Measurements from ENCODE around the gene TRAPPC3L.
A peak's percentile ranks its signal among the peaks of the same experiment; 100 is the strongest.

TRAPPC3L gene

GRCh38 chr6:116577486-116577885 is 32.0 kb upstream of the TRAPPC3L start:
- no peaks in the 10 kb centered on the region for H3K9me3 ChIP-seq (ENCODE audit: control extremely low read depth in 1 of 5, control insufficient read depth in 4 of 5, insufficient read depth in 2 of 5, low read depth in 1 of 5, low read length in 4 of 5)
- no peak overlapping the region for H3K4me3 ChIP-seq (ENCODE audit: control insufficient read depth in 1 of 7, extremely low read depth in 1 of 7, insufficient read depth in 4 of 7, low read depth in 2 of 7, low read length in 6 of 7)
- no peaks in the 10 kb centered on the region for H3K27me3 ChIP-seq (replicated peaks in 2 of 5; ENCODE audit: control insufficient read depth in 4 of 5, insufficient read depth in 5 of 5, low read length in 4 of 5)
- no peak overlapping the region for H3K27ac ChIP-seq (ENCODE audit: insufficient read depth in 1 of 2, low read depth in 1 of 2, low read length in 2 of 2, poor library complexity in 1 of 2, severe bottlenecking in 2 of 2)
- DNase-seq, result no peak
- peaks cover 6 to 10% (median 8%) of the 10 kb centered on the region in 4 experiments for H3K4me1 ChIP-seq (ENCODE audit: control extremely low read depth in 1 of 4, control insufficient read depth in 4 of 4, insufficient read depth in 4 of 4, low read length in 3 of 4)
- ChIA-PET CTCF (interaction anchor here (1.1 to 1.8 kb wide), 4 partner anchors 12 to 310 kb away, joined by 3 to 5 read pairs (median 4); no protein-coding TSS in a partner anchor), POLR2A (no interaction called here)
- H3K36me3 ChIP-seq (ENCODE audit: control insufficient read depth in 4 of 4, insufficient read depth in 4 of 4, low read length in 3 of 4), result peaks cover 7 to 24% (median 17%) of the 10 kb centered on the region in 4 experiments
- WGBS (ENCODE audit: insufficient coverage), result 100% methylated on average over 2 of the region's 5 CpGs

- Histone ChIP-seq H3K9me3 (ENCODE audit: control extremely low read depth in 1 of 5, control insufficient read depth in 4 of 5, insufficient read depth in 2 of 5, low read depth in 1 of 5, low read length in 4 of 5) (no peaks in the 10 kb centered on the region), H3K4me3 (ENCODE audit: control insufficient read depth in 1 of 7, extremely low read depth in 1 of 7, insufficient read depth in 4 of 7, low read depth in 2 of 7, low read length in 6 of 7) (no peak overlapping the region), H3K4me1 (ENCODE audit: control extremely low read depth in 1 of 4, control insufficient read depth in 4 of 4, insufficient read depth in 4 of 4, low read length in 3 of 4) (peaks cover 12 to 23% (median 18%) of the 10 kb centered on the region in 4 experiments), H3K27ac (ENCODE audit: insufficient read depth in 1 of 2, low read depth in 1 of 2, low read length in 2 of 2, poor library complexity in 1 of 2, severe bottlenecking in 2 of 2) (no peak overlapping the region), H3K27me3 (replicated peaks in 2 of 5; ENCODE audit: control insufficient read depth in 4 of 5, insufficient read depth in 5 of 5, low read length in 4 of 5) (no peaks in the 10 kb centered on the region), H3K36me3 (ENCODE audit: control insufficient read depth in 4 of 4, insufficient read depth in 4 of 4, low read length in 3 of 4) (peaks cover 4 to 19% (median 14%) of the 10 kb centered on the region in 4 experiments)
- no peak for DNase-seq
- CTCF ChIA-PET, result no interaction called here
- POLR2A ChIA-PET, result no interaction called here
- WGBS (ENCODE audit: insufficient coverage), result no CpG with 5 or more reads among the region's 2 CpGs
Observed at GRCh38 chr6:116575227-116575626, 29.7 kb upstream of the TRAPPC3L start.

- H3K9me3 ChIP-seq (ENCODE audit: control extremely low read depth in 1 of 5, control insufficient read depth in 4 of 5, insufficient read depth in 2 of 5, low read depth in 1 of 5, low read length in 4 of 5), result no peaks in the 10 kb centered on the region
- 0% methylated on average over 4 of the region's 7 CpGs for WGBS (ENCODE audit: insufficient coverage)
- ChIA-PET CTCF (interaction anchor here (0.6 to 5.2 kb wide), 7 partner anchors 9 to 453 kb away, joined by 3 to 36 read pairs (median 11); no protein-coding TSS in a partner anchor), POLR2A (interaction anchor here (0.9 to 1.0 kb wide), 2 partner anchors 46 to 95 kb away, joined by 3 read pairs; no protein-coding TSS in a partner anchor)
- H3K4me3 ChIP-seq (ENCODE audit: control insufficient read depth in 1 of 7, extremely low read depth in 1 of 7, insufficient read depth in 4 of 7, low read depth in 2 of 7, low read length in 6 of 7), result peak overlapping the region in 6 of 7 experiments; percentile 96 to 100 (median 97)
- peak overlapping the region; percentile 92 to 97 for H3K27ac ChIP-seq (ENCODE audit: insufficient read depth in 1 of 2, low read depth in 1 of 2, low read length in 2 of 2, poor library complexity in 1 of 2, severe bottlenecking in 2 of 2)
- H3K27me3 ChIP-seq (replicated peaks in 2 of 5; ENCODE audit: control insufficient read depth in 4 of 5, insufficient read depth in 5 of 5, low read length in 4 of 5), result no peaks in the 10 kb centered on the region
- H3K4me1 ChIP-seq (ENCODE audit: control extremely low read depth in 1 of 4, control insufficient read depth in 4 of 4, insufficient read depth in 4 of 4, low read length in 3 of 4), result peaks cover 24 to 37% (median 32%) of the 10 kb centered on the region in 4 experiments
- DNase-seq, result peak in 2 of 3 donors; percentile 17 to 26
- peaks cover 0 to 13% (median 10%) of the 10 kb centered on the region in 4 experiments for H3K36me3 ChIP-seq (ENCODE audit: control insufficient read depth in 4 of 4, insufficient read depth in 4 of 4, low read length in 3 of 4)
Observed at GRCh38 chr6:116572162-116572561, 26.7 kb upstream of the TRAPPC3L start.

- ChIA-PET POLR2A (interaction anchor here (0.9 to 1.4 kb wide), 3 partner anchors 46 to 292 kb away, joined by 3 to 6 read pairs (median 3); partner anchors contain the start of gene TSPYL1), CTCF (interaction anchor here (0.6 to 5.2 kb wide), 11 partner anchors 8 to 452 kb away, joined by 3 to 36 read pairs (median 4); partner anchors contain the start of gene KPNA5)
- WGBS (ENCODE audit: insufficient coverage), result no CpG with 5 or more reads among the region's 12 CpGs
- H3K4me3 ChIP-seq (ENCODE audit: control insufficient read depth in 1 of 7, extremely low read depth in 1 of 7, insufficient read depth in 4 of 7, low read depth in 2 of 7, low read length in 6 of 7), result peak overlapping the region; percentile 82 to 100 (median 97)
- H3K27me3 ChIP-seq (replicated peaks in 2 of 5; ENCODE audit: control insufficient read depth in 4 of 5, insufficient read depth in 5 of 5, low read length in 4 of 5), result no peaks in the 10 kb centered on the region
- DNase-seq, result no peak
- peaks cover 0 to 11% (median 5%) of the 10 kb centered on the region in 4 experiments for H3K36me3 ChIP-seq (ENCODE audit: control insufficient read depth in 4 of 4, insufficient read depth in 4 of 4, low read length in 3 of 4)
- peak overlapping the region; percentile 92 to 97 for H3K27ac ChIP-seq (ENCODE audit: insufficient read depth in 1 of 2, low read depth in 1 of 2, low read length in 2 of 2, poor library complexity in 1 of 2, severe bottlenecking in 2 of 2)
- no peaks in the 10 kb centered on the region for H3K9me3 ChIP-seq (ENCODE audit: control extremely low read depth in 1 of 5, control insufficient read depth in 4 of 5, insufficient read depth in 2 of 5, low read depth in 1 of 5, low read length in 4 of 5)
- peaks cover 24 to 37% (median 32%) of the 10 kb centered on the region in 4 experiments for H3K4me1 ChIP-seq (ENCODE audit: control extremely low read depth in 1 of 4, control insufficient read depth in 4 of 4, insufficient read depth in 4 of 4, low read length in 3 of 4)
Observed at GRCh38 chr6:116571683-116572000, 26.2 kb upstream of the TRAPPC3L start.

- Histone ChIP-seq H3K36me3 (ENCODE audit: control insufficient read depth in 4 of 4, insufficient read depth in 4 of 4, low read length in 3 of 4) (peaks cover 0 to 5% (median 3%) of the 10 kb centered on the region in 4 experiments), H3K27me3 (replicated peaks in 2 of 5; ENCODE audit: control insufficient read depth in 4 of 5, insufficient read depth in 5 of 5, low read length in 4 of 5) (no peaks in the 10 kb centered on the region), H3K4me3 (ENCODE audit: control insufficient read depth in 1 of 7, extremely low read depth in 1 of 7, insufficient read depth in 4 of 7, low read depth in 2 of 7, low read length in 6 of 7) (peak within 1 kb of the TSS; percentile 93 to 100 (median 97)), H3K4me1 (ENCODE audit: control extremely low read depth in 1 of 4, control insufficient read depth in 4 of 4, insufficient read depth in 4 of 4, low read length in 3 of 4) (peaks cover 24 to 37% (median 32%) of the 10 kb centered on the region in 4 experiments), H3K9me3 (ENCODE audit: control extremely low read depth in 1 of 5, control insufficient read depth in 4 of 5, insufficient read depth in 2 of 5, low read depth in 1 of 5, low read length in 4 of 5) (no peaks in the 10 kb centered on the region), H3K27ac (ENCODE audit: insufficient read depth in 1 of 2, low read depth in 1 of 2, low read length in 2 of 2, poor library complexity in 1 of 2, severe bottlenecking in 2 of 2) (peak within 1 kb of the TSS; percentile 92 to 97)
- peak; percentile 100 for DNase-seq
- ChIA-PET POLR2A (interaction anchor here (0.9 to 1.4 kb wide), 3 partner anchors 47 to 291 kb away, joined by 3 to 6 read pairs (median 3); partner anchors contain the start of gene TSPYL1), CTCF (interaction anchor here (1.0 to 5.2 kb wide), 13 partner anchors 8 to 303 kb away, joined by 3 to 36 read pairs (median 3); partner anchors contain the start of gene KPNA5)
- 0% methylated on average over 60 of the region's 62 CpGs for WGBS (ENCODE audit: insufficient coverage)
Observed at GRCh38 chr6:116570856-116571682, 25.6 kb upstream of the TRAPPC3L start, which contains the start of gene RWDD1. Gene RWDD1 (plus strand): TSS chr6:116571504. CDS start chr6:116571583, 79 bp downstream.

- ChIA-PET CTCF (interaction anchor here (1.4 to 5.2 kb wide), 5 partner anchors 10 to 301 kb away, joined by 3 to 36 read pairs (median 4); no protein-coding TSS in a partner anchor), POLR2A (no interaction called here)
- H3K9me3 ChIP-seq (ENCODE audit: control extremely low read depth in 1 of 5, control insufficient read depth in 4 of 5, insufficient read depth in 2 of 5, low read depth in 1 of 5, low read length in 4 of 5), result no peaks in the 10 kb centered on the region
- no peaks in the 10 kb centered on the region for H3K27me3 ChIP-seq (replicated peaks in 2 of 5; ENCODE audit: control insufficient read depth in 4 of 5, insufficient read depth in 5 of 5, low read length in 4 of 5)
- 50% methylated on average over 4 of the region's 7 CpGs for WGBS (ENCODE audit: insufficient coverage)
- DNase-seq, result peak in 2 of 3 donors; percentile 49 to 64
- H3K4me3 ChIP-seq (ENCODE audit: control insufficient read depth in 1 of 7, extremely low read depth in 1 of 7, insufficient read depth in 4 of 7, low read depth in 2 of 7, low read length in 6 of 7), result no peak overlapping the region
- H3K4me1 ChIP-seq (ENCODE audit: control extremely low read depth in 1 of 4, control insufficient read depth in 4 of 4, insufficient read depth in 4 of 4, low read length in 3 of 4), result peaks cover 24 to 45% (median 38%) of the 10 kb centered on the region in 4 experiments
- peak overlapping the region in 1 of 2 experiments; percentile 50 for H3K27ac ChIP-seq (ENCODE audit: insufficient read depth in 1 of 2, low read depth in 1 of 2, low read length in 2 of 2, poor library complexity in 1 of 2, severe bottlenecking in 2 of 2)
- H3K36me3 ChIP-seq (ENCODE audit: control insufficient read depth in 4 of 4, insufficient read depth in 4 of 4, low read length in 3 of 4), result no peaks in the 10 kb centered on the region
Observed at GRCh38 chr6:116568821-116569755, 23.6 kb upstream of the TRAPPC3L start.
